Colon (tissue), 2 donors: ENCODE measurements around the gene MAP7D1.
A peak's percentile ranks its signal among the peaks of the same experiment; 100 is the strongest.
"Not testable (repeated sequence)": the region's sequence is repeated elsewhere in the genome, so short reads cannot be mapped to it uniquely, and the experiment has no call there.

Source experiments
- FAIRE-seq: peaks from 2 replicates; lab custom pipeline; 2012; peaks lifted over from hg19 to GRCh38; lab: Jason Lieb, UNC
- donor health status: control.
- donor health status: control.

Gene MAP7D1

DNA sequence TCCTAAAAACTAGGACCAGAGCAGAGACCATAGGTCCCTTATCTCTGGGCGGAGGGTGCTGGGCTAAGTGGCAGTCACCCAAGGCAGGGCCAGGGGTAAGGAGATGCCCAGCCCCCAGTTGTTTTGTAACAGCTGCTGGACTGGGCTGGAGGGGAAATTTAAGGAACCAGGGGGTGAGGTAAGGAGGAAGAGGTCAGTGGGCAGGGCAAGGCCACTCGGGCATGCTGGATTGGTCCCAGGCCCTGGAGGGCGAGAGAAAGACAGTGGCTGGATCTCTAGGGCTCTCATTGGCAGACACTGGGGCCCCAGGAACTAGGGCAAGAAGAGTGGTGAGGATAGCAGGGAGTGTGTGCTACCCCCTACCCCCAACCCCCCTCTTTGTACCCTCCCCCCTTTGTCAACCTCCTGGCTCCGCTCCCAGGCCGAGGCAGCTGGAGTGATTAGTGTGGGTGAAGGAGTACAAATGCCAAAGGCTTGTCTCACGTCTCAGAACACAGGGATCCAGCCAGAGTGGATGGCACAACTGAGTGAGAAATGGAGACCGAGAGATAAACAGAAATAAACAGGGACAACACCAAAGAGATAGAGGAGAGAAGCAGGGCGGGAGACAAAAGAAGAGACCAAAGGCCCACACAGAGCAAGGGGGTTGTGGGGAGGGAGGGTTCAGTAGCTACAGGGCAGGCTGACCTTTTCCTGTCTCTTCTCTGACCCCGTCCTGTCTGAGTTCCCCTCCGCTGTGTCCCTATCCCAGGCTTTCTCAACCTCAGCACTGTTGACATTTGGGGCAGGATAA is 47.8 kb downstream of the MAP7D1 start:
- FAIRE-seq, result no peak

GRCh38 chr1:36204347-36204909 is 48.5 kb downstream of the MAP7D1 start:
- FAIRE-seq, result no peak

GRCh38 chr1:36206323-36206858 is 50.4 kb downstream of the MAP7D1 start:
- FAIRE-seq, result no peak

DNA sequence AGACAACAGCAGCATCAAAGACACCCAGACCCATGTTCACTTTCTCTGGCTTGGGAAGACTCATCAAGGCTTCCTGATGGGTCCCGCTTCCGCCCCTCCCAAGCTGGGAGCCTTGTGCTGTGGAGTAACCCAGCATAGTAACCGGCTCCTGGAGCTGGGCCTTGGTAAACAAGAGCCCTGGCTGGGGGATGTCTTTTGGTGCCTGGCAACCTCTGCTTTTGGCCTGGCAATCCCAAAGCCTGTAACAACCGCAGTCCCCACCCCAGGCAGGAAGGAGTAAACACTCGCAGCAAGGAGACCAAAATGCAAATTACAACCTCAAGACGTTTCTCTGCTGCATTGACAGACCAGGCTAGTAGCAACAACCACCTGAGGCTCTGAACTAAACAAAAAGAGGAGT is 51.4 kb downstream of the MAP7D1 start:
- FAIRE-seq, result no peak

DNA sequence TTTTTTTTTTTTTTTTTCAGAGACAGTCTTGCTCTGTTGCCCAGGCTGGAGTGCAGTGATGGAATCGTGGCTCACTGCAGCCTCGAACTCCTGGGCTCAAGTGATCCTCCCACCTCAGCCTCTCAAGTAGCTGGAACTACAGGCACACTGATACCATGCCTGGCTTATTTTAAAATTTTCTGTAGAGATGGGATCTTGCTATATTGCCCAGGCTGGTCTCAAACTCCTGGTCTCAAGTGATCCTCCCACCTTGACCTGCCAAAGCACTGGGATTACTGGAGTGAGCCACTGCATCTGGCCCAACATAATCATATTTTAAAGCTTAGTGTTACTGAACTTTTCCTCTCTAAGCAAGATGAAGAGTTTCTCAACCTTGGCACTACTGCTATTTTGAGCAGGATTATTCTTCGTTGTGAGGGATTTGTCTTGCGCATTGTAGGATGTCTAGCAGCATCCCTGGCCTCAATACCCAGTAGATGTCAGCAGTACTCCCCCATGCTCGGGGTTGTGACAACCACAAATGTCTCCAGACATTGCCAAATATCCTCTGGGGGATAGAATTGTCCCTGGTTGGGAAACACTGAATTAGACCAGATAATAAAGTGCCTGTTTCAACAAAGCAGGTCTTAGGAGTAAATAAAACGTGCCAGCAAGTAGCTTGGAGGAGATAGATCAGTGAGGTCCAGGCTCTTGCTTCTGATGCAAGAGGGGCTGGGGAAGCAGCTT is 53.2 kb downstream of the MAP7D1 start:
- no peak for FAIRE-seq

- FAIRE-seq, result no peak
Measured at GRCh38 chr1:36211307-36211706, 55.3 kb downstream of the MAP7D1 start.

DNA sequence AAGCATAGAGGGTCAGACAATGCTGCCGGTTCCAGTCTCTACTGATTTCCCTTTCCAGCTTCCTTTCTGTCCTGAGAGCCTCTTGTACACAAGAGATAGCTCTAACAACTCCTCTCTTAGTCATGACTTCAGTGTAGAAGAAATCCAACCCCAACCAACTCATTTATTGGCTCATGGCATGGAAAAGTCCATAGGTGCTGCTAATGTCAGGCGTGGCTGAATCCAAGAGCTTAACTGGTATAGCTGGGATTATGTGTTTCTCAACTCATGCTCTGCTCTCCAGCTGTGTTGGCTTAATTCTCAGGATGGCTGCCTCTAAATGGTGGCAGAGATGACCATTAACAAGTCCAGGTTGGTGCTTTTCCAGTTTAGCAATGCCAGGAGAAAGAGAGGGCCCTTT is 55.9 kb downstream of the MAP7D1 start:
- no peak for FAIRE-seq

- no peak for FAIRE-seq
Measured at GRCh38 chr1:36212782-36213181, 56.8 kb downstream of the MAP7D1 start.

- no peak for FAIRE-seq
Measured at GRCh38 chr1:36217670-36218069, 61.7 kb downstream of the MAP7D1 start.

- not testable (repeated sequence) for FAIRE-seq
Measured at GRCh38 chr1:36221901-36222300, 65.9 kb downstream of the MAP7D1 start.

DNA sequence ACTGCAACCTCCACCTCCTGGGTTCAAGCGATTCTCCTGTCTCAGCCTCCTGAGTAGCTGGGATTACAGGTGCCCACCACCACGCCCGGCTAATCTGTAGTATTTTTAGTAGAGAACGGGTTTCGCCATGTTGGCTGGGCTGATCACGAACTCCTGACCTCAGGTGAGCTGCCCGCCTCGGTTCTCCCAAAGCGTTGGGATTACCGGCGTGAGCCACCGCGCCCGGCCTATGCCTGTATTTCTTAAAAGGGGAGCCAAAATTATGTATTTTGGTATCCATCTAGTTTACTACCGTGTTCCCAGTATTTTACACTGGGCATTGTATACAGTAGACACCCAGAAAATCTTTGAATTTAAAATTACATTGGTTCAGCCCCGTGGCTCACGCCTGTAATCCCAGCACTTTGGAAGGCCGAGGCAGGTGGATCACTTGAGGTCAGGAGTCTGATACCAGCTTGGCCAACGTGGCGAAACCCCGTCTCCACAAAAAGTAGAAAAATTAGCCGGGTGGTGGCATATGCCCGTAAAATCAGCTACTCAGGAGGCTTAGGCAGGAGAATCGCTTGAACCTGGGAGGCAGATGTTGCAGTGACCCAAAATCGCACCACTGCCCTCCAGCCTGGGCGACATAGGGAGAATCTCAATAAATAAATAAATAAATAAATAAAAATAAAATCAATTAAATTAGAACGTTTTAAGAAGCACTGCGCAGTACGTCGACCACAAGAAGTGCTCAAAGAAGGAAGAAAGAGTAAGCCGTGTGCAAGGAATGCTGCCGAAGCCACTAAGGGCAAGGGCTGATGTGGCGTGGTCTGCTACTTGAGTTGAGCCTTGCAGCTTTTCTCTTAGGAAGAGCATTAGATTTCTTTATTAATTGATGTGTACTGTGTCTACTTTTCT is 66.8 kb downstream of the MAP7D1 start:
- FAIRE-seq, result no peak

GRCh38 chr1:36223381-36223995 is 67.5 kb downstream of the MAP7D1 start:
- no peak for FAIRE-seq

- peak; percentile 51 for FAIRE-seq
Measured at GRCh38 chr1:36223996-36224536, 68.1 kb downstream of the MAP7D1 start, which contains the start of gene THRAP3. THRAP3 (plus strand) TSS chr1:36224443; CDS start chr1:36282564, 58,121 bp downstream.

DNA sequence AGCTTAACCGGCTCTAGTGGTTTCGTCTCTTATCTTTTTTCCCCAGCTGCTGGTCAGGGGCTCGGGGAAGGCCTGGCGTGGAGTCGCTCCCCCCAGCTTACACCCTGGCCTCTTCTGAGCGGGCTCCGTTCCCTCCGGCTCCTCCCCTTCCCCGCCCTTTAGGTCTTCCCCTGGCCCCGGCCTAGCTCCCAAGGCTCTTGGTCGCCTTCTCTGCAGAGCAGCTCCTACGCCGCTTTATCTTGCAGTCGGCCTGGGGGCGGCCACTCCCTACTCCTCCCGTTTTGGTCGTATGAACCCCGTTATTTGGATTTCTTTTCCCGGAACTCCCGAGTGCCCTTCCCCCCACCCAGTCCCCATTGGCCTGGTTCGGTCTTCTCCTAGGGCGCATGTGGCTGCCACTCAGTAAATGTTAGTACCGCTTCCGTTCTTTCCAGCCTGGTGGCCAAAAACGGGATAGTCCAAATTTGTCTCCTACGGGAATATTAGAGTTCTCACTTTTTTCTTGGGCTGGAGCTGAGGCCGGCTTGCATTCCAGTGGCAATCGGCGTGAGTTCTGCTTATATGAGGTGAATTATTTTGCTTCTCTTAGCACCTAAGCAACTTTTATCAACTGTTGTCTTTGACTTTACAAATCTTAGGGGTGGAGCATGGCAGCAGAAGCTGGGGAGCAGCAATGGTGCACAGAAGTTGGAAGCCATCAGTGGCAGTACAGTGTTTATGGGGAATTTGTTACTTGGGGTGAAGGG is 68.8 kb downstream of the MAP7D1 start:
- FAIRE-seq, result no peak

DNA sequence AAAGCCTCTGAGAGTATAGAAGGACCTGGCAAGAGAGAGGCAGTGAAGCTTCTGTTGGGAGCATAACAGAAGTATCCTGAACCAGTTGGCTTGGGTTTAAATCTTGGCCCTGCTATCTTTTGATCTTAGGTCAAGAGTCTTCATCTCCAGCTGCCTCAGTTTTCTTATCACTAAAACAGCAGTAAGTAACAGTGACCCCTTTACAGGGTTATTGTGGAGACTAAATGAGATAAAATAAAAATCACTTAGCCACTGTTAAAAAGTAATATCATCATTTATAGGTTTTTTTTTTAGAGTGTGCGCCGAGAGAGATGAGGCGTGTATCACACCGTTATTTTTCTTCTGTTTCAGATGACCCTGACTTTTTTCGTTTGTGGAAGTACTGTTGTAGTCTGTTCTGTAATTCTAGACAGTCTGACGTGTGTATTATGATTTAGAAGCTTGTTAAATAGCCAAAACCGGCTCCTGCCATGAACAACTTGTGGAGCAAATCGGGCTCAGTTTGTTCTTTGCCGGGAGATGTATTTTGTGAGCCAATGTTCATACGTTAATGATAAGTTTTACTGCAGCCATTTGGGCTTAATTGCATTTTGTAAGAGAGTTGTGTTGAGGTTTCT is 69.4 kb downstream of the MAP7D1 start:
- no peak for FAIRE-seq

GRCh38 chr1:36230279-36230678 is 74.3 kb downstream of the MAP7D1 start:
- FAIRE-seq, result not testable (repeated sequence)
